Upper lobe of left lung (tissue), 4 donors: ENCODE measurements around the gene POMC.

Source experiments
- EP300 ChIP-seq, 4 donors: sonication (generic); formaldehyde crosslinking; IDR thresholded peaks; one replicate each; pipeline ENCODE4 v1.5.1; 2017; ENCODE audit warnings: antibody characterized with exemption in 4 of 4, control low read depth in 2 of 4
- POLR2A ChIP-seq, 4 donors: fragments of 450-650 bp; IDR thresholded peaks; one replicate each; pipeline ENCODE4 v1.5.1; 2016 to 2017; ENCODE audit warnings: antibody characterized with exemption in 4 of 4, mild to moderate bottlenecking in 2 of 4
- TF ChIP-seq, protein P1 (sequence below), 6 experiments: fragments of 450-650 bp in 4 of 6; fragments of 200-600 bp in 2 of 6; sonication (generic) in 2 of 6; IDR thresholded peaks; one replicate each; pipeline ENCODE4 v1.5.1; 2016 to 2019; ENCODE audit warnings: antibody characterized with exemption in 6 of 6

DNA sequence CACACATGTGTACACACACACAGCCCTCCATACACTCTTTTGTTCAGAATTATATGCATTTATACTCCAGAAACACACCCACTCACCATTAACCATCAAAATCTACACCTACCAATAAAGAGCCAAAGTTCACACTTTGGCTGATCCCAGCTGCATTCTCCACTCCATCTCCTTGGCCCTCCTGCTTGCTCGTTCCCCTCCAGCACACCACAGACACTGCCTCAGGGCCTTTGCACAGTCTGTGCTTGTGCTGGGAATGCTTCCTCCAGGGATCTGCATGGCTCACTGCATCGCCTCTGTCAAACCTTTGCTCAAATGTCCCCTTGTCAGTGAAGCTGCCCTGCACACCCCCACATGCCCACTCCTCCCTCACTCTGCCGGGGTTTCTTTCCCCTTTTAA, 46.0 kb downstream of the POMC start:
- TF ChIP-seq, protein P1, sequence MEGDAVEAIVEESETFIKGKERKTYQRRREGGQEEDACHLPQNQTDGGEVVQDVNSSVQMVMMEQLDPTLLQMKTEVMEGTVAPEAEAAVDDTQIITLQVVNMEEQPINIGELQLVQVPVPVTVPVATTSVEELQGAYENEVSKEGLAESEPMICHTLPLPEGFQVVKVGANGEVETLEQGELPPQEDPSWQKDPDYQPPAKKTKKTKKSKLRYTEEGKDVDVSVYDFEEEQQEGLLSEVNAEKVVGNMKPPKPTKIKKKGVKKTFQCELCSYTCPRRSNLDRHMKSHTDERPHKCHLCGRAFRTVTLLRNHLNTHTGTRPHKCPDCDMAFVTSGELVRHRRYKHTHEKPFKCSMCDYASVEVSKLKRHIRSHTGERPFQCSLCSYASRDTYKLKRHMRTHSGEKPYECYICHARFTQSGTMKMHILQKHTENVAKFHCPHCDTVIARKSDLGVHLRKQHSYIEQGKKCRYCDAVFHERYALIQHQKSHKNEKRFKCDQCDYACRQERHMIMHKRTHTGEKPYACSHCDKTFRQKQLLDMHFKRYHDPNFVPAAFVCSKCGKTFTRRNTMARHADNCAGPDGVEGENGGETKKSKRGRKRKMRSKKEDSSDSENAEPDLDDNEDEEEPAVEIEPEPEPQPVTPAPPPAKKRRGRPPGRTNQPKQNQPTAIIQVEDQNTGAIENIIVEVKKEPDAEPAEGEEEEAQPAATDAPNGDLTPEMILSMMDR (IDR thresholded peaks at IDR 0.05) = no peak
- TF ChIP-seq POLR2A (IDR thresholded peaks at IDR 0.05) (no peak), EP300 (IDR thresholded peaks at IDR 0.05) (no peak)
